ENCODE data around the gene PLET1. TPM values are rescaled to one million over a fixed set of nuclear protein-coding genes. Genes with fewer than 3 reads are reported as not detected.

PLET1 gene
- total RNA-seq, 1 donor from 2014 or later = not detected

DNA sequence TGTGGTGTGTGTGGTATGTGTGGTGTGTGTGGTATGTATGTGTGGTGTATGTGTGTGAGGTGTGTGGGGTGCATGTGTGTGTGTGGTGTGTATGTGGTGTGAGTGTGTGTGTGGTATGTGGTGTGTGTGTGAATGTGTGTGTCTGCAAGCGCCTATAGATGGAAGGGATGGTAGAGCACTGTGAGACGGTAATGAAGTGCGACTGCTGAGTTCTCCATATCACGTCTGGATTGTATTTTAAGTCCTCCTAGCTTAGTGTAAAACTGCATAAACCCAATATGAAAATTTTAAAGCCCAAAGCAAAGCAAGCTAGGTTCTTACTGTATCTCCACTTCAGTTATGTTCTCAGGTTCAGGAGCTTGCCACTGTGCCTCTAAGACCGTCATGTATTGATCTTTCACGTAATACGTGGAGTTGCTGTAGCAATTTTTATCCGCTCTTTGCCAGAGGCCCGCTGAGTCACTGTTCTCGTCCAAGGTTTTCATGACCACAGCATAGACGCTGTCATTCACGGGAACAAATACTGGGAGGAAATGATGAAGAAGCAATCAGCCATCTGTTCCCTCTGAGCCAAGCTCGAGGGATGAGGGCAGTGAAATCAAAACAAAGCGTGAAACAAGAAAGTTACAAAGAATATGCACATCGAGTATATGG, 5.5 kb downstream of the PLET1 start:
- Histone ChIP-seq H3K9me3 (no peaks in the 10 kb centered on the region), H3K36me3 (no peaks in the 10 kb centered on the region), H3K4me3 (no peak overlapping the region), H3K4me1 (no peaks in the 10 kb centered on the region), H3K27ac (no peak overlapping the region), H3K27me3 (ENCODE audit: low read depth) (no peaks in the 10 kb centered on the region)
- TF ChIP-seq, protein P1, sequence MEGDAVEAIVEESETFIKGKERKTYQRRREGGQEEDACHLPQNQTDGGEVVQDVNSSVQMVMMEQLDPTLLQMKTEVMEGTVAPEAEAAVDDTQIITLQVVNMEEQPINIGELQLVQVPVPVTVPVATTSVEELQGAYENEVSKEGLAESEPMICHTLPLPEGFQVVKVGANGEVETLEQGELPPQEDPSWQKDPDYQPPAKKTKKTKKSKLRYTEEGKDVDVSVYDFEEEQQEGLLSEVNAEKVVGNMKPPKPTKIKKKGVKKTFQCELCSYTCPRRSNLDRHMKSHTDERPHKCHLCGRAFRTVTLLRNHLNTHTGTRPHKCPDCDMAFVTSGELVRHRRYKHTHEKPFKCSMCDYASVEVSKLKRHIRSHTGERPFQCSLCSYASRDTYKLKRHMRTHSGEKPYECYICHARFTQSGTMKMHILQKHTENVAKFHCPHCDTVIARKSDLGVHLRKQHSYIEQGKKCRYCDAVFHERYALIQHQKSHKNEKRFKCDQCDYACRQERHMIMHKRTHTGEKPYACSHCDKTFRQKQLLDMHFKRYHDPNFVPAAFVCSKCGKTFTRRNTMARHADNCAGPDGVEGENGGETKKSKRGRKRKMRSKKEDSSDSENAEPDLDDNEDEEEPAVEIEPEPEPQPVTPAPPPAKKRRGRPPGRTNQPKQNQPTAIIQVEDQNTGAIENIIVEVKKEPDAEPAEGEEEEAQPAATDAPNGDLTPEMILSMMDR (IDR thresholded peaks at IDR 0.05) = no peak
- intact Hi-C loops (cut with DNase I) = no loop called here
- DNase-seq (no peak), ATAC-seq (no peak)

DNA sequence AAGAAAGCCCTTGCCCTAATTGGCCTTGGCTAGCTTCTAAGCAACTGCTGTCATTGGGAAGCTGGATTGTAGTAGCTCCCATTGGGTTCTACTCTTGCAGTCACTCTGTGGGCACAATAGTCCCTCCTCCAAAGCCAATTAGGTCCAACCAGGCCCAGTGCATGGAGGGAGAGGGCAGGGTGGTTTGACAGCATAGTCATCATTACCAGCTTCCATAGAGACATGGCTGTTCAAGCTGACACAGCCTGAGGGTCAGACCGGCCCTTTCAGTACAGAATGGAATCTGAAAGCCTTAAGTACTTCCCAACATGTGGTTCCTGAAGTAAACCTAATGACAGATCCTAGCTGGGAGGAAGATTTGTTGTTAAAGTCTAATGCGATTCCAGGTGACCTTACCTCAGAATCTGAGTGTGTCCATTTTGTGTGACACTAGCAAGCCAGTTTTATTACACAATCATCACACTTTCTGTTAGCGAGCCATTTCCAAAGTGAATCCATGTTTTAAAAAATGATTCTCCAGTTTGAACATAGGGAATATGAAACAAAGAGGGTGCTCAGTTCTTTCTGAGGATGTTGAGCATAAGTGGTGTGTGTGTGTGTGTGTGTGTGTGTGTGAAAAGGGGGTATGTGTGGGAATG, 6.9 kb downstream of the PLET1 start:
- ATAC-seq (no peak), DNase-seq (no peak)
- no peaks in the 10 kb centered on the region for H3K27me3 ChIP-seq (ENCODE audit: low read depth)
- intact Hi-C loops (cut with DNase I) = no loop called here
- H3K4me1 ChIP-seq = no peaks in the 10 kb centered on the region
- no peak overlapping the region for H3K27ac ChIP-seq
- H3K9me3 ChIP-seq = no peaks in the 10 kb centered on the region
- H3K4me3 ChIP-seq = no peak overlapping the region
- TF ChIP-seq, protein P1 (IDR thresholded peaks at IDR 0.05) = no peak
- H3K36me3 ChIP-seq = no peaks in the 10 kb centered on the region

DNA sequence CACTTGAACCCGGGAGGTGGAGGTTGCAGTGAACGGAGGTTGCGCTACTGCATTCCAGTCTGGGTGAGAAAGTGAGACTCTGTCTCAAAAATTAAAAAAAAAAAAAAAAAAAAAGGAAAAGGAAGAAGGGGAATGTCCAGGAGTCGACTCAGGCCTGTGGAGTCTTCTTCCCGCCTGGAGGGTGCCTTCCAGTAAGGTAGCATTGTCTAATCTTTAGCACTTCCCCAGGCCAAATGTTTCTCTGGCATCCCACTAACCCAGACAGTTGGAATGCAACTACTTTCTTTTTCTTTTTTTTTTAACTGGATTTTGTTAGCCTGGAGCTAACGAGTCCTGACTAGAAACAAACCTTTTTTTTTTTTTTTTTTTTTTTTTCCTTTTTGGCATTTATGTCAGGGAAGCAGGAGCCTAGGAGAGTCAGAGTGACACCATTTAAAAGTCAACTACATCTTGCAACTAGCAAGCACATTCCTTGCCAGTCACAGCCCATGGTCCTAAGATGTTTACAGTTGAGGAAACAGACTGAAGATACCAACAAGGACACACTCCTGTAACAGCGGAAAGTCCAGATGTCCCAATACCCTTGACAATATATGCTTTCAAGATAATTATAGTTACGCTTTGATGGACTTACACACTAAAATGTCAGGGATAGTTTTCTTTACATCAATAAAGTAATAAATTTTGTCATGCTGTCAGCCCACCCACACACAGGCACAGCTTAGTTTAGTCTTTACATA, 10.6 kb downstream of the PLET1 start:
- Histone ChIP-seq H3K4me3 (no peak overlapping the region), H3K4me1 (no peaks in the 10 kb centered on the region), H3K27me3 (ENCODE audit: low read depth) (no peaks in the 10 kb centered on the region), H3K9me3 (no peaks in the 10 kb centered on the region), H3K27ac (no peak overlapping the region), H3K36me3 (no peaks in the 10 kb centered on the region)
- intact Hi-C loops (cut with DNase I) = no loop called here
- TF ChIP-seq, protein P1 (IDR thresholded peaks at IDR 0.05) = no peak
- DNase-seq (no peak), ATAC-seq (no peak)

DNA sequence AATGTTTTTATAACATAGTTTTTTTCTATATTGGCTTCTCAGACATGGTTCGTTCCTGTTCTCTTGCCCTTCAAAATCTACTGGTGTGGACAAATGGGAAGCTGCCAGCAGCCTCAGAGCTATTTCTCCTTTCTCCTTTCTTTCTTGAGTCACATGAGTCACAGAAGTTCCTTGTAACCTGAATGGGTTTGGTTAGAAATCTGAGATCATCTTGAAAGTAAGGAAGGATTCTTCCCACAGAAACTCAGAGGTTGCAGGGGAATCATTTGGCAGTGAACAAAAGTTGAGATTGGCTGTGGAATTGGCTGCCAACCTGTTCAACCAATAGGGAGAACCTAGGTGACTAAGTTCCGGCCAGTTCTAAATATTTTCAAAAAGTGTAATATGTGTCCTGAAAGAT, 12.5 kb downstream of the PLET1 start:
- TF ChIP-seq, protein P1 (IDR thresholded peaks at IDR 0.05) = no peak
- Histone ChIP-seq H3K36me3 (no peaks in the 10 kb centered on the region), H3K27ac (no peak overlapping the region), H3K4me3 (no peak overlapping the region), H3K9me3 (no peaks in the 10 kb centered on the region), H3K4me1 (no peaks in the 10 kb centered on the region), H3K27me3 (ENCODE audit: low read depth) (no peaks in the 10 kb centered on the region)
- intact Hi-C loops (cut with DNase I) = no loop called here
- DNase-seq (no peak), ATAC-seq (no peak)

DNA sequence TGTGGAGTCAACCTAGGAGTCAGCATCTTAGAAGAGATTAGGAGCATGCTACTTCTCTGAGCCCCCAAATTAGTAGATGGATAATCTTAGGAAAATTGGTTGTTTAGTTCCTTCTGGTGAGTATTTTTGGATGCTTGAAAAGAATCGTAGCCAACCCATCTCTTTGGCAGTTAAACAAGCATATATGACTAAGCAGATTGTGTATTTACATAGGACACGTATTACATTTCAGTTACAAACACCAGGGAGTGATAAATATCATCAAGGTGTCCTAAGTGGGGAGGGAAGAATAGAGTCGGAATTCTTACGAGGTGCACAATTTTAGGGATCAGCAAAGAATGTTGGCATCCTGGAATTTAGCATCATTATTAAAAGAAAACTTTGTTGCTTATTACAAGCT, 13.5 kb downstream of the PLET1 start:
- no peak overlapping the region for H3K4me3 ChIP-seq
- DNase-seq = no peak
- TF ChIP-seq, protein P1 (IDR thresholded peaks at IDR 0.05) = no peak
- no peak overlapping the region for H3K27ac ChIP-seq
- intact Hi-C loops (cut with DNase I) = no loop called here
- H3K9me3 ChIP-seq = no peaks in the 10 kb centered on the region
- no peak for ATAC-seq
- no peaks in the 10 kb centered on the region for H3K4me1 ChIP-seq
- no peaks in the 10 kb centered on the region for H3K27me3 ChIP-seq (ENCODE audit: low read depth)
- H3K36me3 ChIP-seq = no peaks in the 10 kb centered on the region
